ENCODE results near the gene FMO5.

Gene FMO5

GRCh38 chr1:147142886-147143285 is 82.3 kb downstream of the FMO5 start:
- no peak for DNase-seq (ENCODE audit: low read depth)
